Testis (tissue), 2 donors: Measurements from ENCODE around the gene JPH2.

Experiments used
- POLR2A ChIP-seq: fragments of 450-650 bp; IDR thresholded peaks from one replicate; pipeline ENCODE4 v1.6.1; 2017; ENCODE audit warnings: antibody characterized with exemption, mild to moderate bottlenecking, moderate library complexity
- TF ChIP-seq, protein P1 (sequence below), 3 experiments: fragments of 450-650 bp in 2 of 3; fragments of 200-600 bp in 1 of 3; sonication (generic) in 1 of 3; IDR thresholded peaks; one replicate each; pipeline ENCODE4 v1.5.1; 2016 to 2019; ENCODE audit warnings: antibody characterized with exemption in 3 of 3, mild to moderate bottlenecking in 2 of 3, moderate library complexity in 1 of 3

- TF ChIP-seq, protein P1, sequence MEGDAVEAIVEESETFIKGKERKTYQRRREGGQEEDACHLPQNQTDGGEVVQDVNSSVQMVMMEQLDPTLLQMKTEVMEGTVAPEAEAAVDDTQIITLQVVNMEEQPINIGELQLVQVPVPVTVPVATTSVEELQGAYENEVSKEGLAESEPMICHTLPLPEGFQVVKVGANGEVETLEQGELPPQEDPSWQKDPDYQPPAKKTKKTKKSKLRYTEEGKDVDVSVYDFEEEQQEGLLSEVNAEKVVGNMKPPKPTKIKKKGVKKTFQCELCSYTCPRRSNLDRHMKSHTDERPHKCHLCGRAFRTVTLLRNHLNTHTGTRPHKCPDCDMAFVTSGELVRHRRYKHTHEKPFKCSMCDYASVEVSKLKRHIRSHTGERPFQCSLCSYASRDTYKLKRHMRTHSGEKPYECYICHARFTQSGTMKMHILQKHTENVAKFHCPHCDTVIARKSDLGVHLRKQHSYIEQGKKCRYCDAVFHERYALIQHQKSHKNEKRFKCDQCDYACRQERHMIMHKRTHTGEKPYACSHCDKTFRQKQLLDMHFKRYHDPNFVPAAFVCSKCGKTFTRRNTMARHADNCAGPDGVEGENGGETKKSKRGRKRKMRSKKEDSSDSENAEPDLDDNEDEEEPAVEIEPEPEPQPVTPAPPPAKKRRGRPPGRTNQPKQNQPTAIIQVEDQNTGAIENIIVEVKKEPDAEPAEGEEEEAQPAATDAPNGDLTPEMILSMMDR (IDR thresholded peaks at IDR 0.05), result no peak
- no peak for TF ChIP-seq POLR2A
These were observed 11.8 kb downstream of the JPH2 start for GRCh38 chr20:44174996-44175765.
